ENCODE data around the gene SSC5D. TPM values are rescaled to one million over a fixed set of nuclear protein-coding genes. Genes with fewer than 3 reads are reported as not detected.

SSC5D gene
- total RNA-seq, 2 donors from 2014 or later: 0.39 to 0.53 TPM

DNA sequence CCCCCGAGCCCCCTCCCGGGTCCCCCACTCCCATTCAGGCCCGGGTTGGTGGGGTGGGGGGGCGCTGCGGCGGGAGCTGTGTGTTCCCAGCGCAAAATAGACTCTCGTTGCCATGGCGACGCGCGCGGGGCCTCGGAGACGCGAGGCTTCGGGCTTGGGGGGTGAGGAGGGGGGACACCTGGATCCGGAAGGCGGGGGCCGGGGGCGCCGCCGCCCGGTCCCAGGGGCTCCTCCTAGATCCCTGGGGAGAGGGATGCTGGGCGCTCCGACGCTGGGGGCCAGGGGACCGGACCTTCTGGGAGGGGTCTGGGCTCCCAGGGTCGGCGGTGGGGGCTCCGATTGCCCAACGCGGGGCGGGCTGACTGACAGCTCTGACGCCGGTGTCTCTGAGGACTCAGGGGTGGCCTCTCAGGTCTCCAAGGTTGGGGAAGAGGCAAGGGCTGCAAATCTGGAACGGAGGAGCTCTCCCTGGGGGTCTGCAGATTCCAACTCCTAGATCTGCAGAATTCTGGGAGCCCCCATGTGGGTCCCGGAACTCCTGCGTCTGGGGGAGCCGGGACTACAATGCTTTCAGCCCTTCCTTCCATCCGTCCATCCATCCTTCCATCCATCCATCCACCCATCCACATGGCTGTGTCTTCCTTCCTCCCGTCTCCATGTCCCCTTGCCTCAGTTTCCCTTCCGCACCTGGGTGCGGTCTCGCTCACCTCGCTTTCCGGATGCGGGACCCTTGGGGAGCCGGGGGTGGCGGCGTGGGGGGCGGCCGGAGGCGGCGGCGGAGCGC lies 36.1 kb upstream of the SSC5D start:
- DNase-seq (ENCODE audit: low spot score in 2 of 2): no peak
- H3K9me3 Mint-ChIP-seq: no peaks in the 10 kb centered on the region
- ATAC-seq: no peak
- H3K36me3 Mint-ChIP-seq: peaks cover 0 to 5% of the 10 kb centered on the region in 2 donors
- no peak overlapping the region for H3K27ac Mint-ChIP-seq

DNA sequence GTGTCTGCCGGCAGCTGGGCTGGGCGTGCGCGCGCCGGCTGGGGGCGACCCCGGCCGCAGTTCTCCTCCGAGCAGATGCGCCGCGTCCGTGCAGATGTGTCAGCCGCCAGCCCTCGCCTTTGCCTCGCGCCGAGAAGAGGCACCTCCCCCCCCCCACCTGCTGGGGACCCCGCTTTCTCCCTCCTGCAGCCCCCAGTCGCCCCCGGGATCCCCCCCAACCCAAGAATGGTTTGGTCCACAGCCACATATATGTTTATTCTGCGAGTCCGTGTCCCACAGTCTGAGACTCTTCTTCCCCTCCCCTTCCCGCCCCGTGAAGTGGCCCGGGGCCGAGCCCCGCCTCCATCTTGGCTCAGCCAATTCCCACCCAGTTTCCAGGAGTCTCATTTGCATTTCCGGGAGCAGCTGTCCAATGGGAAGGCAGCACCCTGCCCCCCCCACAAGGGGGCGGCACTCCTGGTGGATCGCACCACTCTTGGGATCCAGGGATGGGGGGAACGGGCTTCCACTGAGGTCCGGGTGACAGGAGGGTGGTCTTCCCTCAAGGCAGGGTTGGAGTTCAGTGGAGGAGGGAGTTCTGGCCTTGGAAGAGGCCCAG lies 35.4 kb upstream of the SSC5D start:
- peaks cover 0 to 5% of the 10 kb centered on the region in 2 donors for H3K36me3 Mint-ChIP-seq
- no peak overlapping the region for H3K27ac Mint-ChIP-seq
- no peaks in the 10 kb centered on the region for H3K9me3 Mint-ChIP-seq
- DNase-seq (ENCODE audit: low spot score in 2 of 2) (peak in 1 of 2 donors; percentile 55), ATAC-seq (peak; percentile 23 to 72)

DNA sequence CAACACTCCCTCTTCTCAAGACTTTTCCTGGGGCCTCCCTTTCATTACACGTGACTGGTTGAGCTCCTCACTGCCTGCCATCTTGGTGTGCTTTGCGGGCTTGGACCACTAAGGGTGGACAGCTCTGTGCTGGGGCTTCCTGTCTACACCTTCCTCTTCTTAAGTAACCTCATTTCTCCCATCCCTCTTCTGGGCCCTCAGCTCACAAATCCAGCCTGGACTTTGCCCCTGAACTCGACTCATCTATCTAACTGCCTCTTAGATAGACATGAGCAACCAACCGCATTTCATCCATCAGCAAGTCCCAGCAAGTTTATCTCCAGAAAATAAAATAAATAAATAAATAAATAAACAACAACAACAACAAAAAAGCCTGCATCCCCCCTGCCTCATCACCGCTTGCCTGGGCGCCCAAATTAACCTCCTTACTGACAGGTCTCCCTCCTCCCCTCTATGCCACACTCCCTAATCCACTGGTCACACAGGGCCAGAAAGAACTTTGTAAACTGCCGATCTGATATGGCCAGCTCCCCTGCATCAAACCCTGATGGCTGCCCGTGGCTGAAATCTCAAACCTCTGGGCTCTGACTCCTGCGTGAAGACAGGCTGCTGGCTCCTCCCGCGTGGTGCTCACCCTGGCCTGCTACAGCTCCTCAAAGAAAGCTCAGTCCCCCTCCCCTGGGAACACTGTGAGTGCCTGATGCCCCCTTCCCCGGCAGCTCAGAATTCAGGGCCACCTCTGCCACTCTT lies 34.5 kb upstream of the SSC5D start:
- H3K27ac Mint-ChIP-seq: no peak overlapping the region
- ATAC-seq: no peak

DNA sequence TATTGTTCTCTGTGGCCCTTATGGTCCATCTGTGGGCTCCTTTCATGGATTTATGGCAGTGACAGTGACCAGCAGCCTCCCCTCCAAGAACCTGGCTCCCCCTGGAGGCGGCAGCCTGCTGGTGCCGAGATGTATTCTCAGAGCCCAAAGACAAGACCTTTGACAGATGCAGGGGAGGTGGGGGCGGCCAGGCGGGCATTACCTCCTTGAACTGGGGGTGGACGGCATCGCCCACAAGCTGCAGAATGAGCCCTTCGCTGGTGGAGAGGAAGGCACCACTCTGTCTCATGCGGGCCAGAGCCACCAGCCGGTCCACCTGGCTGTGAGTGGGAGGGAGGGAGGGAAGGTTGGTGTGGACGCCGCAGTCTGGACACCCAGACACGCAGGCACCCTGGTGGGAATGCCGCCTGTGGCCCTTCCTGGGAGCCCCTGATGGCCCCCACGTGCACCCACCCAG lies 33.4 kb upstream of the SSC5D start:
- Mint-ChIP-seq H3K27ac (no peak overlapping the region), H3K9me3 (no peaks in the 10 kb centered on the region), H3K36me3 (peaks cover 0 to 5% of the 10 kb centered on the region in 2 donors)
- DNase-seq (ENCODE audit: low spot score in 2 of 2): peak in 1 of 2 donors; percentile 59
- ATAC-seq: no peak

More for the DNA sequence above, 34.5 kb upstream of the SSC5D start:
- peaks cover 0 to 5% of the 10 kb centered on the region in 2 donors for H3K36me3 Mint-ChIP-seq
- DNase-seq (ENCODE audit: low spot score in 2 of 2): no peak
- H3K9me3 Mint-ChIP-seq: no peaks in the 10 kb centered on the region

- Mint-ChIP-seq H3K36me3 (peaks cover 0 to 5% of the 10 kb centered on the region in 2 donors), H3K9me3 (no peaks in the 10 kb centered on the region), H3K27ac (no peak overlapping the region)
- no peak for DNase-seq (ENCODE audit: low spot score in 2 of 2)
- ATAC-seq: no peak
These were observed 32.5 kb upstream of the SSC5D start for GRCh38 chr19:55455576-55456235.

DNA sequence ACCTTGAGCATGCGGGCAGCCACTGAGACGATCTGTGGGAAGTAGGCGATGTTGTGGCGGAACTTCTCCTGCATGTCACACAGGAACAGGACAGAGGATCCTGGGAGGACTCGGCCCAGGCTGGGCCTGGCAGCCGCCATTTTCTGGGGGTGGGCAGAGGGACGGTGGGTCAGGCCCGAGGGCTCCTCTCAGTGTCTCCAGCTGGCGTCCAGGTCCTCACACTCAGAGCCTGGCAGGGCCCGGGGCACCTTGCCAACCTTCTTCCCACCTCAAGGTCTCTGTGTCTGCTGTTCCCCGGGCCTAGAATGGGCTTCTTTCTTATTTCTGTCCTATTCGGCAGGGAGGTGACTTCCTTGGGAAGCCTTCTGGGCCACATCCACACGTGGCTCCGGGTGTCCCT lies 31.9 kb upstream of the SSC5D start:
- no peak for DNase-seq (ENCODE audit: low spot score in 2 of 2)
- peaks cover 0 to 5% of the 10 kb centered on the region in 2 donors for H3K36me3 Mint-ChIP-seq
- ATAC-seq: no peak
- H3K9me3 Mint-ChIP-seq: no peaks in the 10 kb centered on the region
- no peak overlapping the region for H3K27ac Mint-ChIP-seq

GRCh38 chr19:55457683-55458457 lies 30.4 kb upstream of the SSC5D start:
- Mint-ChIP-seq H3K36me3 (peaks cover 0 to 5% of the 10 kb centered on the region in 2 donors), H3K27ac (peak overlapping the region in 1 of 2 donors; percentile 10), H3K9me3 (no peaks in the 10 kb centered on the region)
- no peak for ATAC-seq
- no peak for DNase-seq (ENCODE audit: low spot score in 2 of 2)

GRCh38 chr19:55459551-55459949 lies 28.7 kb upstream of the SSC5D start:
- DNase-seq (ENCODE audit: low spot score in 2 of 2): no peak
- H3K9me3 Mint-ChIP-seq: no peaks in the 10 kb centered on the region
- no peaks in the 10 kb centered on the region for H3K36me3 Mint-ChIP-seq
- ATAC-seq: no peak
- H3K27ac Mint-ChIP-seq: no peak overlapping the region

DNA sequence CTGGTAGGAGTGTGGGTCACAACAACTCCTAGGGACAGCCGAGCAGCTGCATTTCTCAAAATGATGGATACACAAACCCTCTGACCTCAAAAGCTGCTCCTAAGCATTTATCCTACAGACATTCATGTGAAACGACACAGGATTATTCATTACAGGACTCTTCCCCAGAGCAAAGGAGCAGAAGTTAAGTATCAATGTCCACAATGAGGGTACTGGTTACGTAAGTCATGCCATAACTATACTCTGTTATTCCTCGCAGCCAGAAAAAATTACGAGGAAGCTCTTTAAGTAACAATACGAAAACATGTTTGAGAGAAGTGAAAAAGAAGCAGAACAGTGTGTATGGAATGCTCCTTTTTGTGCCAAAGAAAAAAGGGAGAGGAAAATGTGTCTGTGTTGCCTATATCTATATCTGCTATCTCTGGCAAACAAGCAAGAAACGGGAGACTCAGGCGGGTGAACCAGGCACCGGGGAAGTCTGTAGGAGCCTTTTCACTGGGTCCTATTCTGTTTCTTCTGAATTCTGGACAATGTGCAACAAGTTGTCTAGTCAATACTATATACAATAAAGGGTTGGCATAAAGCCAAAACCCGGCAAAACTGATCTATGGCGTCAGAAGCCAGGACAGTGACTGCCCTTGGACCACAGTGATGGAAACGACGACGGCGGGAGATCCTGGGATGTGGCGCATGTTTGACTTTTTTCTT lies 28.1 kb upstream of the SSC5D start:
- no peak for ATAC-seq

DNA sequence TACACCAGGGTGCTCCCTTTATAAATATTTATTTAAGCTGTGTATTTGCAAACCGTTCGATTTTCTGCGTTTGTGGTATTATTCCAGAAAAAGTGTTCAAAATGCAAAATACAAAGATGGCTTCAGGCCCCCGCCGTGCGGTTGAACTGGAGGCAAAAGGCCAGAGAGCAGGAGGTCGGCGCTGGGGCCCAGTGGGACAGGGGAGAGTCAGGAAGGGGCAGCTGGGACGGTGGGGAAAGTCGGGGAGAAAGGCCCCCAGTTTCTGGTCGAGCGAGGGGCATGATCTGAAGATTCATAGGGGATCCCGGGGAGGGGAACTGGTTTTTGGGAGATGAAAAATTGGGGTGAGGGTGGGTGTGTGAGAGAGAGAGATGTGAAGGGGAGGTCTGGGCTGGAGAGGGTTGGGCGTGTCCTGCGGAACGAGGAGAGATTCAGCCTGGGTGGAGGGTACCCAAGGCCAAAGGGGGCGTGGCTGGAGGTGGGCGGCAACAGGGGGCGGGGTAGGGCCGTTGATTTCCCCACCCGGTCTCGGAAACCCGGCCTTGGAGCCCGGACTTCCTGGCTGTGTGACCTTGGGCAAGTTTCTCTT lies 27.5 kb upstream of the SSC5D start:
- Mint-ChIP-seq H3K36me3 (no peaks in the 10 kb centered on the region), H3K9me3 (no peaks in the 10 kb centered on the region), H3K27ac (peak overlapping the region; percentile 77 to 91)
- ATAC-seq: peak in 1 of 2 donors; percentile 5
- DNase-seq (ENCODE audit: low spot score in 2 of 2): no peak

More for the DNA sequence above, 28.1 kb upstream of the SSC5D start:
- peak overlapping the region in 1 of 2 donors; percentile 91 for H3K27ac Mint-ChIP-seq
- H3K9me3 Mint-ChIP-seq: no peaks in the 10 kb centered on the region
- no peaks in the 10 kb centered on the region for H3K36me3 Mint-ChIP-seq
- no peak for DNase-seq (ENCODE audit: low spot score in 2 of 2)

- H3K27ac Mint-ChIP-seq: peak within 1 kb of the TSS; percentile 77 to 91
- no peaks in the 10 kb centered on the region for H3K36me3 Mint-ChIP-seq
- no peaks in the 10 kb centered on the region for H3K9me3 Mint-ChIP-seq
- peak; percentile 97 for ATAC-seq
- peak; percentile 100 for DNase-seq (ENCODE audit: low spot score in 2 of 2)
These were observed 26.8 kb upstream of the SSC5D start, which contains the start of gene ISOC2 for GRCh38 chr19:55461259-55461973. ISOC2 (minus strand) TSS chr19:55461642; CDS start chr19:55456486, 5,156 bp downstream.

GRCh38 chr19:55461974-55462626 lies 26.1 kb upstream of the SSC5D start:
- Mint-ChIP-seq H3K36me3 (no peaks in the 10 kb centered on the region), H3K9me3 (no peaks in the 10 kb centered on the region), H3K27ac (peak overlapping the region in 1 of 2 donors; percentile 91)
- DNase-seq (ENCODE audit: low spot score in 2 of 2) (no peak), ATAC-seq (no peak)

DNA sequence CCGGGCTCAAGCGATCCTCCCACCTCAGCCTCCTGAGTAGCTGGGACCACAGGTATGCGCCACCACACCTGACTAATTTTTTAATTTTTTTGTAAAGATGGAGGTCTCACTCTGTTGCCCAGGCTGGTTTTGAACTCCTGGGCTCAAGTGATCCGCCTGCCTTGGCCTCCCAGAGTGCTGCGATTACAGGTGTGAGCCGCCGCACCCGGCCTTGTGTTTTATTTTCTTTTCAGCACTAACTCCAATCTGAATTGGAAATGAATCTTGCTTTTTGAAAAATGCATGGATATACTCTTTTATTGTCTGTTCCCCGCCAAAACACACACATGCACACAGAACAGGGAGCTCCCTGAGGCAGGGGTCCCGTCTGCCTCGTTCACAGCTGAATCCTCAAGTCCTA lies 25.5 kb upstream of the SSC5D start:
- Mint-ChIP-seq H3K9me3 (no peaks in the 10 kb centered on the region), H3K36me3 (no peaks in the 10 kb centered on the region), H3K27ac (peak overlapping the region in 1 of 2 donors; percentile 91)
- DNase-seq (ENCODE audit: low spot score in 2 of 2) (no peak), ATAC-seq (no peak)

GRCh38 chr19:55463583-55464031 lies 24.6 kb upstream of the SSC5D start:
- no peaks in the 10 kb centered on the region for H3K9me3 Mint-ChIP-seq
- no peak overlapping the region for H3K27ac Mint-ChIP-seq
- DNase-seq (ENCODE audit: low spot score in 2 of 2) (no peak), ATAC-seq (no peak)
- H3K36me3 Mint-ChIP-seq: no peaks in the 10 kb centered on the region
